K562 (cell line): ENCODE results near the gene PACS1.

Source experiments
- CBFA2T3 ChIP-seq: fragments of 450-650 bp; IDR thresholded peaks from 2 replicates; pipeline ENCODE4 v1.6.1; 2017
- KAT8 ChIP-seq: fragments of 450-650 bp; IDR thresholded peaks from 2 replicates; pipeline ENCODE4 v1.6.1; 2016; ENCODE audit warnings: low read depth, mild to moderate bottlenecking
- OTX1 ChIP-seq: fragments of 450-650 bp; formaldehyde crosslinking; IDR thresholded peaks from 2 replicates; pipeline ENCODE4 v1.4.0; 2022; ENCODE audit warnings: mild to moderate bottlenecking
- YY1 ChIP-seq, 3 experiments: IDR thresholded peaks; 2 replicates each; pipeline ENCODE4 v1.6.1; 2011; ENCODE audit warnings: low read length in 2 of 3, mild to moderate bottlenecking in 2 of 3, moderate library complexity in 2 of 3, borderline replicate concordance in 1 of 3, control low read depth in 1 of 3, low read depth in 1 of 3; ENCODE audit not compliant: insufficient read depth in 3 of 3, insufficient replicate concordance in 2 of 3, control insufficient read depth in 1 of 3, insufficient read length in 1 of 3; ENCODE audit errors: extremely low read depth in 1 of 3
- TF ChIP-seq, protein P1 (sequence below): fragments of 450-650 bp; IDR thresholded peaks from 2 replicates; pipeline ENCODE4 v1.6.1; 2018; ENCODE audit warnings: mild to moderate bottlenecking, low read depth; ENCODE audit not compliant: partially characterized antibody
- TF ChIP-seq, protein P2 (sequence below): sonication (generic); formaldehyde crosslinking; IDR thresholded peaks from 2 replicates; pipeline ENCODE4 v1.8.0; 2022; ENCODE audit warnings: missing genetic modification reagents, mild to moderate bottlenecking, borderline replicate concordance
- TF ChIP-seq, protein P3 (sequence below): IDR thresholded peaks from 3 replicates; pipeline ENCODE4 v1.6.1; 2011; ENCODE audit warnings: borderline replicate concordance, mild to moderate bottlenecking; ENCODE audit not compliant: insufficient read length, insufficient read depth

DNA sequence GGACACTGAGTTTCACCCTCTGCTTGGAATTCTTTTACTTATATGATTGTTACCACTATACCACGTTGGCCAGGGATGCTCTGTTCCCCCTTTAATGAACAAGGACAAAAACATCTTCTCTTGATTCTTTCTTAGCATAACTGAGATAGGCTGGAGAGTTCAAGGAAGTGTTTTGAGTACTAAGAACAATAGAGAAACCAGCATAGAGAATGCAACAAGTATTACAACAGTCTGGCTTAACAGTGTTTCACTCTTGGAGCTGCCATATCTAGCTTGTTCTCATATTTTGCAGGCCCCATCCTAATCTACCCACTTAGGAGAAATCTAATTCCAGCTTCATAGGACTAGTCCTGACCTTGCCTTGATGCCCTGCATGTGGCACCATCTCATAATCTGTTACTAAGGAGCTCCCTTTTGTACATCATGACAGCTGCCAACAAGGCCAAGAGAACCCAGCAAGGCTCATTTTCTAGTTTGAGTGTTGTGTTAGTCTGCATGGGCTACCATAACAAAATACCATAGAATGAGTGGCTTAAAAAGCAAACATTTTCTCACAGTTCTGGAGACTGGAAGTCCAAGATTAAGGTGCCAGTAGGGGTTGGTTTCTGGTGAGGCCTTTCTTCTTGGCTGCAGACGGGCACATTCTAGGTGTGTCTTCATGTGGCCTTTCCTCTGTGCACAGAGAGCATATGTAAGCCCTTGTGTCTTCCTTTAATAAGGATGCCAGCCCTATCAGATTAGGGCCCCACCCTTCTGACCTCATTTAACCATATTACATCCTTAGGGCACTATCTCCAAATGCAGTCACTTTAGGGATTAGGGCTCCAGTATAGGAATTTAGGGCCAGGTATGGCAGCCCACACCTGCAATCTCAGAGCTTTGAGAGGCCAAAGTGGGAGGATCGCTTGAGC is 37.8 kb downstream of the PACS1 start:
- TF ChIP-seq YY1 (IDR thresholded peaks at IDR 0.05; ENCODE audit: borderline replicate concordance in 1 of 3, control insufficient read depth in 1 of 3, extremely low read depth in 1 of 3, insufficient read depth in 3 of 3, insufficient read length in 1 of 3, insufficient replicate concordance in 2 of 3, low read depth in 1 of 3, low read length in 2 of 3) (no peak), KAT8 (no peak), CBFA2T3 (no peak), OTX1 (no peak)
- TF ChIP-seq, protein P1, sequence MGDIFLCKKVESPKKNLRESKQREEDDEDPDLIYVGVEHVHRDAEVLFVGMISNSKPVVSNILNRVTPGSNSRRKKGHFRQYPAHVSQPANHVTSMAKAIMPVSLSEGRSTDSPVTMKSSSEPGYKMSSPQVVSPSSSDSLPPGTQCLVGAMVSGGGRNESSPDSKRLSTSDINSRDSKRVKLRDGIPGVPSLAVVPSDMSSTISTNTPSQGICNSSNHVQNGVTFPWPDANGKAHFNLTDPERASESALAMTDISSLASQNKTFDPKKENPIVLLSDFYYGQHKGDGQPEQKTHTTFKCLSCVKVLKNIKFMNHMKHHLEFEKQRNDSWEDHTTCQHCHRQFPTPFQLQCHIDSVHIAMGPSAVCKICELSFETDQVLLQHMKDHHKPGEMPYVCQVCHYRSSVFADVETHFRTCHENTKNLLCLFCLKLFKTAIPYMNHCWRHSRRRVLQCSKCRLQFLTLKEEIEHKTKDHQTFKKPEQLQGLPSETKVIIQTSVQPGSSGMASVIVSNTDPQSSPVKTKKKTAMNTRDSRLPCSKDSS = no peak
- TF ChIP-seq, protein P2, sequence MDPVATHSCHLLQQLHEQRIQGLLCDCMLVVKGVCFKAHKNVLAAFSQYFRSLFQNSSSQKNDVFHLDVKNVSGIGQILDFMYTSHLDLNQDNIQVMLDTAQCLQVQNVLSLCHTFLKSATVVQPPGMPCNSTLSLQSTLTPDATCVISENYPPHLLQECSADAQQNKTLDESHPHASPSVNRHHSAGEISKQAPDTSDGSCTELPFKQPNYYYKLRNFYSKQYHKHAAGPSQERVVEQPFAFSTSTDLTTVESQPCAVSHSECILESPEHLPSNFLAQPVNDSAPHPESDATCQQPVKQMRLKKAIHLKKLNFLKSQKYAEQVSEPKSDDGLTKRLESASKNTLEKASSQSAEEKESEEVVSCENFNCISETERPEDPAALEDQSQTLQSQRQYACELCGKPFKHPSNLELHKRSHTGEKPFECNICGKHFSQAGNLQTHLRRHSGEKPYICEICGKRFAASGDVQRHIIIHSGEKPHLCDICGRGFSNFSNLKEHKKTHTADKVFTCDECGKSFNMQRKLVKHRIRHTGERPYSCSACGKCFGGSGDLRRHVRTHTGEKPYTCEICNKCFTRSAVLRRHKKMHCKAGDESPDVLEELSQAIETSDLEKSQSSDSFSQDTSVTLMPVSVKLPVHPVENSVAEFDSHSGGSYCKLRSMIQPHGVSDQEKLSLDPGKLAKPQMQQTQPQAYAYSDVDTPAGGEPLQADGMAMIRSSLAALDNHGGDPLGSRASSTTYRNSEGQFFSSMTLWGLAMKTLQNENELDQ (CRISPR knock-in tag) = no peak
- TF ChIP-seq, protein P3, sequence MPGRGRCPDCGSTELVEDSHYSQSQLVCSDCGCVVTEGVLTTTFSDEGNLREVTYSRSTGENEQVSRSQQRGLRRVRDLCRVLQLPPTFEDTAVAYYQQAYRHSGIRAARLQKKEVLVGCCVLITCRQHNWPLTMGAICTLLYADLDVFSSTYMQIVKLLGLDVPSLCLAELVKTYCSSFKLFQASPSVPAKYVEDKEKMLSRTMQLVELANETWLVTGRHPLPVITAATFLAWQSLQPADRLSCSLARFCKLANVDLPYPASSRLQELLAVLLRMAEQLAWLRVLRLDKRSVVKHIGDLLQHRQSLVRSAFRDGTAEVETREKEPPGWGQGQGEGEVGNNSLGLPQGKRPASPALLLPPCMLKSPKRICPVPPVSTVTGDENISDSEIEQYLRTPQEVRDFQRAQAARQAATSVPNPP = no peak
